Loucy (cell line): ENCODE measurements around the gene VAV2.

Source experiments
- CTCF ChIP-seq: fragments of 200-600 bp; sonication (generic); conservative IDR thresholded peaks from 2 replicates; pipeline ENCODE4 v1.5.1; 2014; ENCODE audit warnings: mild to moderate bottlenecking, antibody characterized with exemption, low read length
- EZH2phosphoT487 ChIP-seq: fragments of 200-600 bp; IDR thresholded peaks from 2 replicates; pipeline ENCODE4 v1.6.1; 2018; ENCODE audit warnings: antibody characterized with exemption, mild to moderate bottlenecking, moderate library complexity, borderline replicate concordance

- TF ChIP-seq CTCF, result no peak
- TF ChIP-seq EZH2phosphoT487, result no peak
These were observed 131.0 kb downstream of the VAV2 start for GRCh38 chr9:133861086-133861485.
